ENCODE results near the gene MCCC1.

DNA sequence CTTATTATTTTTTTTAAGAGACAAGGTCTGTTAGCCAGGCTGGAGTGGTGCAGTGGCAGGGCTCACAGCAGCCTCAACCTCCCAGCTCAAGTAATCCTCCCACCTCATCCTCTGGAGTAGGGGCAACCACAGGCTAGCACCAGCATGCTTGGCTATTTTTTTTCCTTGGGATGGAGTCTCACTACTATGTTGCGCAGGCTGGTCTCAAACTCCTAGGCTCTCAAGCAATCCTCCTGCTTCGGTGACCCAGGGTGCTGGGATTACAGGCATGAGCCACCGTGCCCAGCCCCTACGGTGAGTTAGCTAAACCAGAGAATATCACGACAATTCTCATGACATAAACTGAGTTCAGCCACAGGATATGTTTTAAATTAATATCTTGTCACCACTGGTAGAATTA, 120.9 kb downstream of the MCCC1 start:
- TF ChIP-seq, protein P1, sequence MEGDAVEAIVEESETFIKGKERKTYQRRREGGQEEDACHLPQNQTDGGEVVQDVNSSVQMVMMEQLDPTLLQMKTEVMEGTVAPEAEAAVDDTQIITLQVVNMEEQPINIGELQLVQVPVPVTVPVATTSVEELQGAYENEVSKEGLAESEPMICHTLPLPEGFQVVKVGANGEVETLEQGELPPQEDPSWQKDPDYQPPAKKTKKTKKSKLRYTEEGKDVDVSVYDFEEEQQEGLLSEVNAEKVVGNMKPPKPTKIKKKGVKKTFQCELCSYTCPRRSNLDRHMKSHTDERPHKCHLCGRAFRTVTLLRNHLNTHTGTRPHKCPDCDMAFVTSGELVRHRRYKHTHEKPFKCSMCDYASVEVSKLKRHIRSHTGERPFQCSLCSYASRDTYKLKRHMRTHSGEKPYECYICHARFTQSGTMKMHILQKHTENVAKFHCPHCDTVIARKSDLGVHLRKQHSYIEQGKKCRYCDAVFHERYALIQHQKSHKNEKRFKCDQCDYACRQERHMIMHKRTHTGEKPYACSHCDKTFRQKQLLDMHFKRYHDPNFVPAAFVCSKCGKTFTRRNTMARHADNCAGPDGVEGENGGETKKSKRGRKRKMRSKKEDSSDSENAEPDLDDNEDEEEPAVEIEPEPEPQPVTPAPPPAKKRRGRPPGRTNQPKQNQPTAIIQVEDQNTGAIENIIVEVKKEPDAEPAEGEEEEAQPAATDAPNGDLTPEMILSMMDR (conservative IDR thresholded peaks at IDR 0.05; ENCODE audit: low read depth, low read length), result no peak
- TF ChIP-seq RFX5 (IDR thresholded peaks at IDR 0.05; ENCODE audit: low read depth, low read length), result no peak
- no peak for TF ChIP-seq RCOR1 (IDR thresholded peaks at IDR 0.05; ENCODE audit: insufficient replicate concordance, low read length)
- TF ChIP-seq RAD21 (IDR thresholded peaks at IDR 0.05; ENCODE audit: low read length), result no peak
- no peak for TF ChIP-seq MAFK (IDR thresholded peaks at IDR 0.05; ENCODE audit: low read depth, low read length)
- TF ChIP-seq MXI1 (IDR thresholded peaks at IDR 0.05; ENCODE audit: borderline replicate concordance, low read depth, low read length), result no peak
- TF ChIP-seq POLR2A (IDR thresholded peaks at IDR 0.05; ENCODE audit: low read depth, low read length), result no peak
- TF ChIP-seq CEBPB (IDR thresholded peaks at IDR 0.05; ENCODE audit: low read depth, low read length), result no peak
- TF ChIP-seq MAZ (IDR thresholded peaks at IDR 0.05; ENCODE audit: borderline replicate concordance, low read depth, low read length), result no peak
- TF ChIP-seq SMC3 (IDR thresholded peaks at IDR 0.05; ENCODE audit: low read depth, low read length), result no peak
- TF ChIP-seq CHD1 (IDR thresholded peaks at IDR 0.05; ENCODE audit: low read depth, low read length), result no peak
- no peak for TF ChIP-seq FOS (IDR thresholded peaks at IDR 0.05; ENCODE audit: low read depth, low read length)
